MCF 10A (cell line): Measurements from ENCODE around the gene KIRREL3. TPM values are rescaled to one million over a fixed set of nuclear protein-coding genes. Genes with fewer than 3 reads are reported as not detected.
"Not testable (repeated sequence)": the region's sequence is repeated elsewhere in the genome, so short reads cannot be mapped to it uniquely, and the experiment has no call there.

Experiments used
- BruUV-seq: library from RNA; stranded (reverse); fragments of 400-500 nt; replicated peaks from 2 replicates; lab custom pipeline; 2021; lab: Mats Ljungman, UMichigan
- CTCF ChIA-PET: fragments of 300-600 bp; sonication (Branson Sonifier 250); formaldehyde crosslinking; extraction: SDS; loops from one replicate; lab custom pipeline; 2021; ENCODE audit warnings: antibody characterized with exemption, inconsistent platforms; lab: Yijun Ruan, JAX
- POLR2A ChIA-PET: fragments of 300-600, 350-650 bp; sonication (Branson Sonifier 250); formaldehyde crosslinking; extraction: SDS; loops from one replicate; lab custom pipeline; 2020; ENCODE audit warnings: antibody characterized with exemption, inconsistent platforms; lab: Yijun Ruan, JAX
- DNase-seq: peaks from one replicate; pipeline ENCODE4 v3.0.0-alpha.2; 2018; ENCODE audit not compliant: unreplicated experiment
- H3K27ac Mint-ChIP-seq: one replicate; pipeline ENCODE4 v1.8.0; 2022; ENCODE audit warnings: mild to moderate bottlenecking, low read depth, mixed read lengths; ENCODE audit not compliant: unreplicated experiment
- H3K27me3 Mint-ChIP-seq: one replicate; pipeline ENCODE4 v1.8.0; 2022; ENCODE audit warnings: mixed read lengths; ENCODE audit not compliant: insufficient read depth, unreplicated experiment
- H3K36me3 Mint-ChIP-seq: one replicate; pipeline ENCODE4 v1.8.0; 2022; ENCODE audit warnings: mild to moderate bottlenecking, moderate library complexity, mixed read lengths; ENCODE audit not compliant: insufficient read depth, unreplicated experiment
- H3K4me1 Mint-ChIP-seq: one replicate; pipeline ENCODE4 v1.8.0; 2022; ENCODE audit warnings: mixed read lengths; ENCODE audit not compliant: insufficient read depth, unreplicated experiment
- H3K4me3 Mint-ChIP-seq: one replicate; pipeline ENCODE4 v1.8.0; 2022; ENCODE audit warnings: mild to moderate bottlenecking, moderate library complexity, mixed read lengths; ENCODE audit not compliant: unreplicated experiment
- H3K9me3 Mint-ChIP-seq: one replicate; pipeline ENCODE4 v1.8.0; 2022; ENCODE audit warnings: mixed read lengths; ENCODE audit not compliant: unreplicated experiment
- CTCF ChIP-seq: fragments of 200-600 bp; IDR thresholded peaks from one replicate; pipeline ENCODE4 v1.8.0; 2022; ENCODE audit warnings: antibody characterized with exemption, mild to moderate bottlenecking; ENCODE audit not compliant: unreplicated experiment
- intact Hi-C: fragments of 100-400 bp; cut with micrococcal nuclease; formaldehyde crosslinking; loops from 2 replicates; pipeline ENCODE4 v1.14.1; 2022
- total RNA-seq: library from RNA; stranded (reverse); gene quantifications from 2 replicates; pipeline ENCODE4 v1.2.3, GENCODE V29; 2022

KIRREL3 gene
- total RNA-seq, 1 experiment from 2014 or later, result not detected

GRCh38 chr11:126391970-126392632 lies 608.5 kb downstream of the KIRREL3 start:
- H3K4me1 Mint-ChIP-seq, result peaks cover 30% of the 10 kb centered on the region

DNA sequence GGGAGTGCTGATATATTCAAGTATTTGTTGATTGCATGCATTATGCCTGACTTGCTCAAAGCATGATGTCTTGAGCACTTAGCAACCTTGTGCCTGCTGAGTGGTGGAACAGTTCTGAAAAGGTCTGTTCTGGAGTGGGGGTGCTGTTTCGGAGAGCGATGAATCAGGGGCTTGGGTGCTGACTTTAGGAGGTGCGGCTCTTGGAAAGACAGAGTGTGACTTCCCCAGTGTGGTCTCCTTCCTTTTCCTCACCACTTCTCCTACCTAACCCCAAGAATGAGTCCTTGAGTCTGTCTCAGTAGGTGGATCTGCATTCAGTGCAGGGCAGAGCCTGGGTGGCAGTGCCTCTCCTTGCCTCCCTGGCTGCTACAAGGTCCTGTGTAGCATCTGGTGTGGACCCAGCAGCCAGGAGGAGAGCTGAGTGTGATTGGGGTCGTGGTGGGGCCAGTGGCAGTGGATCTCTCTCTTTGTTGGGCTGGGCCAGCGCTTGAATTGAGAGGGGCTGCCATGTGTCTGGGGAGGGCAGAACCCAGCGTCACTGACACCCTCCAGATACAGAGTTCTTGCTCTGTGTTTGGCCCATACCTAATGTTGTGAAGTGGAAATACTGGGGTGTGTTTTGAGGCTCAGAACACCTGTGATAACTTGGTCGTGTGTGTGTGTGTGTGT lies 609.1 kb downstream of the KIRREL3 start:
- no peak for DNase-seq
- Mint-ChIP-seq H3K4me1 (peaks cover 36% of the 10 kb centered on the region), H3K9me3 (no peaks in the 10 kb centered on the region), H3K36me3 (no peaks in the 10 kb centered on the region), H3K27ac (no peak overlapping the region), H3K4me3 (no peak overlapping the region), H3K27me3 (no peaks in the 10 kb centered on the region)
- TF ChIP-seq CTCF, result no peak
- CTCF ChIA-PET, result interaction anchor here (1.0 kb wide), 1 partner anchor 10 kb away, joined by 4 read pairs; no protein-coding TSS in a partner anchor
- no TSS peak for BruUV-seq
- POLR2A ChIA-PET, result interaction anchor here (1.0 kb wide), 1 partner anchor 10 kb away, joined by 3 read pairs; no protein-coding TSS in a partner anchor
- intact Hi-C loops, result no loop called here

More at GRCh38 chr11:126391970-126392632, 608.5 kb downstream of the KIRREL3 start:
- peak; percentile 35 for DNase-seq
- BruUV-seq, result no TSS peak
- Mint-ChIP-seq H3K27me3 (no peaks in the 10 kb centered on the region), H3K4me3 (no peak overlapping the region), H3K27ac (peak overlapping the region; percentile 83), H3K36me3 (no peaks in the 10 kb centered on the region), H3K9me3 (no peaks in the 10 kb centered on the region)
- TF ChIP-seq CTCF, result no peak
- intact Hi-C loops, result no loop called here
- CTCF ChIA-PET, result interaction anchor here (0.6 to 1.4 kb wide), 4 partner anchors 50 to 1561 kb away, joined by 3 to 4 read pairs (median 3); no protein-coding TSS in a partner anchor
- POLR2A ChIA-PET, result interaction anchor here (1.0 kb wide), 1 partner anchor 9 kb away, joined by 3 read pairs; no protein-coding TSS in a partner anchor

DNA sequence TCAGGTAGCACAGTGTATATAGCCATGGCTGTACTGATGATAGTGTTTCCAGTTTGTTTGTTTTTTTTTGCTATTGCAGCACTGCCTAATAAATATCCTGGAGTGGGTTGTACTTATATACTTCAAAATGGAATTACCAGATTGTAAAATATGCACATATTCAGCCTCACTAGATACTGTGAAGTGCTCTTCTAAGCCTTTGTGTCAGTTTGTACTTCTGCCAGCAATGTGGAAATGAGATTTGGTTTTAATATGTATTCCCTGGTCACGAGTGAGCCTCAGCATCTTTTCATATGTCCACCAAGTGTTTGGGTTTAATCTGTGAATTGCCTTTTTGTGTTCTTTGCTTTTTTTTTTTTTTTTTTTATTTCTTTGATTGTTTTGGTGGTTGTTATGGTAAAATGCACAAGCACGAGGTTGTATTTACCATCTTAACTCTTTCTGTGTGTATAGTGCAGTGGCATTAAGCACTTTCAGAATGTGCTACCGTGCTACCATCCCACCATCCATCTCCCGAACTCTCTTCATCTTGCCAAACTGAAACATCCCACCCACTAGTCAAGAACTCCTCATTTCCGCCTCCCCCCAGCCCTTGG lies 610.2 kb downstream of the KIRREL3 start:
- no peaks in the 10 kb centered on the region for H3K36me3 Mint-ChIP-seq
- no peaks in the 10 kb centered on the region for H3K27me3 Mint-ChIP-seq
- no peaks in the 10 kb centered on the region for H3K9me3 Mint-ChIP-seq
- ChIA-PET CTCF (interaction anchor here (0.6 to 1.0 kb wide), 2 partner anchors 9 to 36 kb away, joined by 3 to 4 read pairs; no protein-coding TSS in a partner anchor), POLR2A (no interaction called here)
- peaks cover 47% of the 10 kb centered on the region for H3K4me1 Mint-ChIP-seq
- no peak overlapping the region for H3K27ac Mint-ChIP-seq
- no peak for DNase-seq
- no TSS peak for BruUV-seq
- no peak overlapping the region for H3K4me3 Mint-ChIP-seq
- no peak for TF ChIP-seq CTCF
- intact Hi-C loops, result no loop called here

DNA sequence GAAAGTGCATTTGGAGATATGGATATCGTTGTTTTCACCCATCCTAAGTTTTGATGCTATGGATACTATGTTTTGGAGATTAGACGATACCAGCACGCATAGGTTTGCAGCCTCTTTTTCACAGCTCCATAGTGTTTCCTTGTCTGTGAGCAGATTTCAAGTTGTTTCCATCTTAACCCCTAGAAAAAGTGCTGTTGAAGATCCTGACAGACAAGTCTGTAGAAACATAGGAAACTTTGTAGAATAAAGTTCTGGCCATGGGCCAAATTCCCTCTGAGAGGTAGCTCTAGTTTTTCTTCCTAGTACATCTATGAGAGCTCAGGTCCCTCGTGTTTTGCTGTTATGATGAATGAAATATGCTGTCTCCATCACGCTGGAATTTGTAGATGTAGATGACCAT lies 612.7 kb downstream of the KIRREL3 start:
- no peak for TF ChIP-seq CTCF
- POLR2A ChIA-PET, result interaction anchor here (0.6 to 0.8 kb wide), 2 partner anchors 17 to 32 kb away, joined by 3 read pairs; partner anchors contain the start of gene ST3GAL4
- Mint-ChIP-seq H3K4me3 (no peak overlapping the region), H3K9me3 (no peaks in the 10 kb centered on the region), H3K36me3 (no peaks in the 10 kb centered on the region), H3K4me1 (peaks cover 42% of the 10 kb centered on the region), H3K27me3 (no peaks in the 10 kb centered on the region), H3K27ac (no peak overlapping the region)
- no peak for DNase-seq
- intact Hi-C loops, result no loop called here
- BruUV-seq, result no TSS peak
- CTCF ChIA-PET, result interaction anchor here (1.8 kb wide), 1 partner anchor 77 kb away, joined by 12 read pairs; no protein-coding TSS in a partner anchor

- DNase-seq, result peak; percentile 83
Measured at GRCh38 chr11:126386729-126387071, 613.9 kb downstream of the KIRREL3 start.

More at GRCh38 chr11:126386729-126387071, 613.9 kb downstream of the KIRREL3 start:
- intact Hi-C loops, H3K36me3 Mint-ChIP-seq, BruUV-seq, POLR2A ChIA-PET, H3K27me3 Mint-ChIP-seq, H3K4me3 Mint-ChIP-seq, H3K9me3 Mint-ChIP-seq: not testable (repeated sequence)
- CTCF ChIA-PET, result interaction anchor here (1.2 to 1.8 kb wide), 2 partner anchors 76 to 94 kb away, joined by 6 to 12 read pairs; no protein-coding TSS in a partner anchor
- Mint-ChIP-seq H3K27ac (peak overlapping the region; percentile 42), H3K4me1 (peaks cover 34% of the 10 kb centered on the region)
